SKM-1 (cell line): ENCODE measurements around the gene KRTAP5-4.
"Not testable (repeated sequence)": the region's sequence is repeated elsewhere in the genome, so short reads cannot be mapped to it uniquely, and the experiment has no call there.

Experiments used
- DNase-seq: peaks from one replicate; lab custom pipeline; 2025; ENCODE audit not compliant: unreplicated experiment; lab: John Stamatoyannopoulos, UW

The KRTAP5-4 gene

GRCh38 chr11:1622086-1622485 lies at the start of gene KRTAP5-4:
Gene KRTAP5-4 (minus strand): TSS chr11:1622138. CDS start chr11:1622093, 45 bp downstream.
- DNase-seq, result no peak

- DNase-seq, result no peak
Measured at GRCh38 chr11:1671658-1672057, 49.7 kb upstream of the KRTAP5-4 start.

GRCh38 chr11:1670905-1671371 lies 49.0 kb upstream of the KRTAP5-4 start:
- DNase-seq, result no peak

- DNase-seq, result not testable (repeated sequence)
Measured at GRCh38 chr11:1670457-1670856, 48.5 kb upstream of the KRTAP5-4 start.

GRCh38 chr11:1669546-1670218 lies 47.7 kb upstream of the KRTAP5-4 start:
- no peak for DNase-seq

- DNase-seq, result no peak
Measured at GRCh38 chr11:1668911-1669473, 47.1 kb upstream of the KRTAP5-4 start.

GRCh38 chr11:1667906-1668305 lies 46.0 kb upstream of the KRTAP5-4 start:
- DNase-seq, result no peak

- no peak for DNase-seq
Measured at GRCh38 chr11:1667121-1667850, 45.3 kb upstream of the KRTAP5-4 start.

- no peak for DNase-seq
Measured at GRCh38 chr11:1665313-1665712, 43.4 kb upstream of the KRTAP5-4 start.

- DNase-seq, result not testable (repeated sequence)
Measured at GRCh38 chr11:1662699-1663283, 40.9 kb upstream of the KRTAP5-4 start.

GRCh38 chr11:1661454-1662269 lies 39.7 kb upstream of the KRTAP5-4 start:
- DNase-seq, result not testable (repeated sequence)

GRCh38 chr11:1660111-1660867 lies 38.4 kb upstream of the KRTAP5-4 start:
- DNase-seq, result no peak

- no peak for DNase-seq
Measured at GRCh38 chr11:1659506-1659905, 37.6 kb upstream of the KRTAP5-4 start.

- DNase-seq, result no peak
Measured at GRCh38 chr11:1656670-1657069, 34.7 kb upstream of the KRTAP5-4 start.

- DNase-seq, result no peak
Measured at GRCh38 chr11:1656061-1656441, 34.1 kb upstream of the KRTAP5-4 start.

GRCh38 chr11:1655168-1656060 lies 33.5 kb upstream of the KRTAP5-4 start:
- DNase-seq, result no peak

- no peak for DNase-seq
Measured at GRCh38 chr11:1654388-1655167, 32.6 kb upstream of the KRTAP5-4 start.
